HCT116 (cell line): ENCODE data around the gene ALK.

Experiments used
- CEBPB ChIP-seq: IDR thresholded peaks from 2 replicates; pipeline ENCODE4 v1.6.1; 2012; ENCODE audit warnings: low read depth
- EGR1 ChIP-seq: IDR thresholded peaks from 2 replicates; pipeline ENCODE4 v1.6.1; 2012; ENCODE audit warnings: low read depth
- EZH2 ChIP-seq: fragments of 200-600 bp; sonication (generic); IDR thresholded peaks from 2 replicates; pipeline ENCODE4 v1.6.1; 2017; ENCODE audit warnings: antibody characterized with exemption, mixed run types
- EZH2phosphoT487 ChIP-seq: fragments of 200-600 bp; IDR thresholded peaks from 2 replicates; pipeline ENCODE4 v1.6.1; 2018; ENCODE audit warnings: antibody characterized with exemption, borderline replicate concordance
- JUND ChIP-seq: IDR thresholded peaks from 2 replicates; pipeline ENCODE4 v1.6.1; 2012
- POLR2A ChIP-seq: IDR thresholded peaks from 2 replicates; pipeline ENCODE4 v1.7.0; 2011; ENCODE audit warnings: borderline replicate concordance; ENCODE audit not compliant: insufficient read depth, insufficient read length; ENCODE audit errors: extremely low read depth
- POLR2AphosphoS5 ChIP-seq: IDR thresholded peaks from 2 replicates; pipeline ENCODE4 v1.6.1; 2011; ENCODE audit warnings: mild to moderate bottlenecking, low read depth, low read length, moderate library complexity
- SRF ChIP-seq: IDR thresholded peaks from 2 replicates; pipeline ENCODE4 v1.6.1; 2012; ENCODE audit warnings: low read depth
- YY1 ChIP-seq: IDR thresholded peaks from 2 replicates; pipeline ENCODE4 v1.6.1; 2011; ENCODE audit warnings: low read length, low read depth, moderate library complexity, mild to moderate bottlenecking; ENCODE audit not compliant: insufficient replicate concordance; ENCODE audit errors: extremely low read depth
- TF ChIP-seq, protein P1 (sequence below): IDR thresholded peaks from 2 replicates; pipeline ENCODE4 v1.6.1; 2012
- TF ChIP-seq, protein P2 (sequence below), 3 experiments: fragments of 200-600 bp in 1 of 3; sonication (generic) in 1 of 3; IDR thresholded peaks in 2 of 3; conservative IDR thresholded peaks in 1 of 3; 2 replicates each; pipeline ENCODE4 v1.5.1; 2012 to 2017; ENCODE audit warnings: low read depth in 2 of 3, low read length in 2 of 3, antibody characterized with exemption in 1 of 3, borderline replicate concordance in 1 of 3, control low read depth in 1 of 3, mild to moderate bottlenecking in 1 of 3, mixed read lengths in 1 of 3, mixed run types in 1 of 3, moderate library complexity in 1 of 3; ENCODE audit not compliant: insufficient read depth in 1 of 3
- TF ChIP-seq, protein P3 (sequence below): IDR thresholded peaks from 2 replicates; pipeline ENCODE4 v1.6.1; 2011; ENCODE audit warnings: mild to moderate bottlenecking, low read length, moderate library complexity; ENCODE audit not compliant: insufficient replicate concordance; ENCODE audit errors: extremely low read depth

DNA sequence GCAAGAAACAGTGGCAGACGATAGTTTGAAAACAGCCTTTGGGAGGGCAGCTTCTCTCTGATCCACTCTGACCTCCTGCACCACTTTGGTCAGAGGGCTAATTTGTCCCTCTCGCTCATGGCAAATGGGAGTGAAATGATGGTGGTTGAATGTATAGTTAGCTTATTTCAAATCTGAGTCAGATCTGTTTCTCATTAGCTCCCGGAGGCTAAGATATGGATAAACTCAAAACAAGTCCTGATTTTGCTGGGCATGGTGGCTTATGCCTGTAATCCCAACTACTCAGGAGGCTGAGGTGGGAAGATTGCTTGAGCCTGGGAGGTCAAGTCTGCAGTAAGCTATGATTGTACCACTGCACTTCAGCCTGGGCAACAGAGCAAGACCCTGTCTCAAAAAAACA, 145.0 kb downstream of the ALK start:
- TF ChIP-seq, protein P1, sequence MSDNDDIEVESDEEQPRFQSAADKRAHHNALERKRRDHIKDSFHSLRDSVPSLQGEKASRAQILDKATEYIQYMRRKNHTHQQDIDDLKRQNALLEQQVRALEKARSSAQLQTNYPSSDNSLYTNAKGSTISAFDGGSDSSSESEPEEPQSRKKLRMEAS = no peak
- TF ChIP-seq, protein P2, sequence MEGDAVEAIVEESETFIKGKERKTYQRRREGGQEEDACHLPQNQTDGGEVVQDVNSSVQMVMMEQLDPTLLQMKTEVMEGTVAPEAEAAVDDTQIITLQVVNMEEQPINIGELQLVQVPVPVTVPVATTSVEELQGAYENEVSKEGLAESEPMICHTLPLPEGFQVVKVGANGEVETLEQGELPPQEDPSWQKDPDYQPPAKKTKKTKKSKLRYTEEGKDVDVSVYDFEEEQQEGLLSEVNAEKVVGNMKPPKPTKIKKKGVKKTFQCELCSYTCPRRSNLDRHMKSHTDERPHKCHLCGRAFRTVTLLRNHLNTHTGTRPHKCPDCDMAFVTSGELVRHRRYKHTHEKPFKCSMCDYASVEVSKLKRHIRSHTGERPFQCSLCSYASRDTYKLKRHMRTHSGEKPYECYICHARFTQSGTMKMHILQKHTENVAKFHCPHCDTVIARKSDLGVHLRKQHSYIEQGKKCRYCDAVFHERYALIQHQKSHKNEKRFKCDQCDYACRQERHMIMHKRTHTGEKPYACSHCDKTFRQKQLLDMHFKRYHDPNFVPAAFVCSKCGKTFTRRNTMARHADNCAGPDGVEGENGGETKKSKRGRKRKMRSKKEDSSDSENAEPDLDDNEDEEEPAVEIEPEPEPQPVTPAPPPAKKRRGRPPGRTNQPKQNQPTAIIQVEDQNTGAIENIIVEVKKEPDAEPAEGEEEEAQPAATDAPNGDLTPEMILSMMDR (IDR thresholded peaks at IDR 0.05 in 2 of 3, conservative IDR thresholded peaks at IDR 0.05 in 1 of 3; ENCODE audit: borderline replicate concordance in 1 of 3, insufficient read depth in 1 of 3, low read depth in 2 of 3, low read length in 2 of 3) = no peak
- TF ChIP-seq POLR2A (no peak), POLR2AphosphoS5 (no peak), EZH2phosphoT487 (no peak), EGR1 (no peak), CEBPB (no peak), EZH2 (no peak), JUND (no peak), YY1 (no peak), SRF (no peak)
- TF ChIP-seq, protein P3, sequence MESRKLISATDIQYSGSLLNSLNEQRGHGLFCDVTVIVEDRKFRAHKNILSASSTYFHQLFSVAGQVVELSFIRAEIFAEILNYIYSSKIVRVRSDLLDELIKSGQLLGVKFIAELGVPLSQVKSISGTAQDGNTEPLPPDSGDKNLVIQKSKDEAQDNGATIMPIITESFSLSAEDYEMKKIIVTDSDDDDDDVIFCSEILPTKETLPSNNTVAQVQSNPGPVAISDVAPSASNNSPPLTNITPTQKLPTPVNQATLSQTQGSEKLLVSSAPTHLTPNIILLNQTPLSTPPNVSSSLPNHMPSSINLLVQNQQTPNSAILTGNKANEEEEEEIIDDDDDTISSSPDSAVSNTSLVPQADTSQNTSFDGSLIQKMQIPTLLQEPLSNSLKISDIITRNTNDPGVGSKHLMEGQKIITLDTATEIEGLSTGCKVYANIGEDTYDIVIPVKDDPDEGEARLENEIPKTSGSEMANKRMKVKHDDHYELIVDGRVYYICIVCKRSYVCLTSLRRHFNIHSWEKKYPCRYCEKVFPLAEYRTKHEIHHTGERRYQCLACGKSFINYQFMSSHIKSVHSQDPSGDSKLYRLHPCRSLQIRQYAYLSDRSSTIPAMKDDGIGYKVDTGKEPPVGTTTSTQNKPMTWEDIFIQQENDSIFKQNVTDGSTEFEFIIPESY = no peak
